Neural cell (in vitro differentiated cells): Measurements from ENCODE around the gene NPTN.
"Not testable (repeated sequence)": the region's sequence is repeated elsewhere in the genome, so short reads cannot be mapped to it uniquely, and the experiment has no call there.

Experiments used
- EP300 ChIP-seq: fragments of 450-650 bp; conservative IDR thresholded peaks from 2 replicates; pipeline ENCODE4 v1.6.1; 2014; ENCODE audit warnings: antibody characterized with exemption, mild to moderate bottlenecking, moderate library complexity; ENCODE audit not compliant: poor library complexity, severe bottlenecking
- EZH2 ChIP-seq: fragments of 200-600, 300-800 bp; shearing (Covaris generic), sonication (generic); IDR thresholded peaks from 2 replicates; pipeline ENCODE4 v1.6.1; 2014; ENCODE audit warnings: antibody characterized with exemption, low read length, borderline replicate concordance, mild to moderate bottlenecking; ENCODE audit not compliant: insufficient read depth, poor library complexity, severe bottlenecking
- MXI1 ChIP-seq: fragments of 450-650 bp; conservative IDR thresholded peaks from 2 replicates; pipeline ENCODE4 v1.6.1; 2014; ENCODE audit warnings: antibody characterized with exemption, mild to moderate bottlenecking; ENCODE audit not compliant: poor library complexity, severe bottlenecking
- POLR2AphosphoS5 ChIP-seq: IDR thresholded peaks from 2 replicates; pipeline ENCODE4 v1.6.1; 2012
- RAD21 ChIP-seq: fragments of 450-650 bp; conservative IDR thresholded peaks from 2 replicates; pipeline ENCODE4 v1.6.1; 2014; ENCODE audit warnings: antibody characterized with exemption, mild to moderate bottlenecking, moderate library complexity
- SMC3 ChIP-seq: fragments of 450-650 bp; conservative IDR thresholded peaks from 2 replicates; pipeline ENCODE4 v1.6.1; 2014; ENCODE audit warnings: antibody characterized with exemption, mild to moderate bottlenecking, moderate library complexity; ENCODE audit not compliant: poor library complexity
- TAF1 ChIP-seq: IDR thresholded peaks from 2 replicates; pipeline ENCODE4 v1.6.1; 2012; ENCODE audit warnings: low read depth
- TF ChIP-seq, protein P1 (sequence below): fragments of 450-650 bp; IDR thresholded peaks from 2 replicates; pipeline ENCODE4 v1.5.1; 2014; ENCODE audit warnings: antibody characterized with exemption, mild to moderate bottlenecking, moderate library complexity; ENCODE audit not compliant: poor library complexity, severe bottlenecking

DNA sequence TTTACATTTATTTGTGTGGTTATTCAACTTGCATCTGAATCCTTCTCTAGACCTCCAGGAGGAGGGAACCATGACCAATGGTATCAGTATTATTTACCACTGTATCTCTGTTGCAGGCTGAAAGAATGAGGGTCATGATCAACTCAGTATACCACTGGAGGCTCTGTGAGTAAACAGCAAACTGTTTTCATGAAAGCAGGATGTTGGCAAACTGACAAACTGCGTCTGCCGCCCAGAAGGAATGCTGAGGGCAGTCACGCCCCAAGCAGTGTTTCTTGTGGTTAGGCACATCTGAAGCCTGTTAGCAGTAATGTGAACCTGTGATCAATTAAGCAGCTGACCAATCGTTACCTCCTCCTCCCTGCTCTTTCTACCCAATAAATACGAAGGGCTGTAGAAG lies 6.3 kb upstream of the NPTN start:
- not testable (repeated sequence) for TF ChIP-seq EZH2, RAD21, POLR2AphosphoS5, MXI1, SMC3, TAF1, EP300
- TF ChIP-seq, protein P1, sequence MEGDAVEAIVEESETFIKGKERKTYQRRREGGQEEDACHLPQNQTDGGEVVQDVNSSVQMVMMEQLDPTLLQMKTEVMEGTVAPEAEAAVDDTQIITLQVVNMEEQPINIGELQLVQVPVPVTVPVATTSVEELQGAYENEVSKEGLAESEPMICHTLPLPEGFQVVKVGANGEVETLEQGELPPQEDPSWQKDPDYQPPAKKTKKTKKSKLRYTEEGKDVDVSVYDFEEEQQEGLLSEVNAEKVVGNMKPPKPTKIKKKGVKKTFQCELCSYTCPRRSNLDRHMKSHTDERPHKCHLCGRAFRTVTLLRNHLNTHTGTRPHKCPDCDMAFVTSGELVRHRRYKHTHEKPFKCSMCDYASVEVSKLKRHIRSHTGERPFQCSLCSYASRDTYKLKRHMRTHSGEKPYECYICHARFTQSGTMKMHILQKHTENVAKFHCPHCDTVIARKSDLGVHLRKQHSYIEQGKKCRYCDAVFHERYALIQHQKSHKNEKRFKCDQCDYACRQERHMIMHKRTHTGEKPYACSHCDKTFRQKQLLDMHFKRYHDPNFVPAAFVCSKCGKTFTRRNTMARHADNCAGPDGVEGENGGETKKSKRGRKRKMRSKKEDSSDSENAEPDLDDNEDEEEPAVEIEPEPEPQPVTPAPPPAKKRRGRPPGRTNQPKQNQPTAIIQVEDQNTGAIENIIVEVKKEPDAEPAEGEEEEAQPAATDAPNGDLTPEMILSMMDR = not testable (repeated sequence)
